ENCODE measurements around the gene UNC5C.

Gene UNC5C

GRCh38 chr4:95248720-95249425 is 299.9 kb downstream of the UNC5C start (continued):
- 0 out of 2 replicates have a peak, but pooled peaks have one; percentile 35 for TF ChIP-seq ZFP69B (tag by site-specific recombination; IDR thresholded peaks at IDR 0.05)
- no peak for TF ChIP-seq ZNF121 (tag by site-specific recombination; IDR thresholded peaks at IDR 0.05)
- no peak for TF ChIP-seq ZNF292 (tag by site-specific recombination; IDR thresholded peaks at IDR 0.05; ENCODE audit: borderline replicate concordance, low read depth)
- peak; percentile 48; the same call in 1 of the 2 replicates for TF ChIP-seq ZNF184 (tag by site-specific recombination; IDR thresholded peaks at IDR 0.05)
- peak; percentile 68 for TF ChIP-seq ZBTB21 (tag by site-specific recombination; IDR thresholded peaks at IDR 0.05)
- TF ChIP-seq ZNF624 (tag by site-specific recombination; IDR thresholded peaks at IDR 0.05), result no peak
- TF ChIP-seq ZNF791 (tag by site-specific recombination; IDR thresholded peaks at IDR 0.05), result no peak
- peak; percentile 32; the same call in 1 of the 2 replicates for TF ChIP-seq SP7 (tag by site-specific recombination; IDR thresholded peaks at IDR 0.05)
- peak; percentile 81 for TF ChIP-seq ZNF211 (tag by site-specific recombination; IDR thresholded peaks at IDR 0.05; ENCODE audit: low read depth)
- peak; percentile 46; the same call in 1 of the 2 replicates for TF ChIP-seq ZNF518A (tag by site-specific recombination; conservative IDR thresholded peaks at IDR 0.05; ENCODE audit: low read depth)
- TF ChIP-seq ZNF530 (tag by site-specific recombination; IDR thresholded peaks at IDR 0.05; ENCODE audit: low read depth), result no peak
- 0 out of 2 replicates have a peak, but pooled peaks have one; percentile 15 for TF ChIP-seq PATZ1 (tag by site-specific recombination; IDR thresholded peaks at IDR 0.05)
- no peak for TF ChIP-seq ZNF514 (tag by site-specific recombination; IDR thresholded peaks at IDR 0.05)
- TF ChIP-seq ZNF629 (tag by site-specific recombination; IDR thresholded peaks at IDR 0.05), result 0 out of 2 replicates have a peak, but pooled peaks have one; percentile 25
- TF ChIP-seq ZNF561 (tag by site-specific recombination; IDR thresholded peaks at IDR 0.05; ENCODE audit: borderline replicate concordance), result no peak

DNA sequence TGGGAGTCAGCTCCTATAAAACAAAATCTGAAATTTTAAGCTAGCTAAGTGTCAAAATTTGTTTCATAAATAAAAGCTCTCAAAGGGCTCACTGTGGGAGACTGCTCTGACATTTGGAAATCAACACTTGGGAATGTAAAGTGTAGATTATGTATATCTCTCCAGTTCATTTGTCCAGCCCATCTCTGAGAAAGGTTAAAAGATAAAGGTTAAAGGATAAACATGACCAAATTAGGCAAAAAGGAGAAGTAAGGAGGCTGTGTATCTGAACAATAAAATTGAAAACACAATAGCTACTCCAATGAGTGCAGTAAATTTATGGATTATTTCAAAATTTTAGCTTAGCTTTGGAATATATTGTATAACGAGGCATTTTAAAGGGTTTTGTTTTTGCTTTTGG is 304.9 kb downstream of the UNC5C start:
- Histone ChIP-seq H3K9me3 (ENCODE audit: control insufficient read depth, insufficient read depth, low read depth, low read length) (no peaks in the 10 kb centered on the region), H3K36me3 (ENCODE audit: control insufficient read depth in 2 of 2, insufficient read depth in 1 of 2, low read length in 2 of 2) (no peaks in the 10 kb centered on the region), H3K27ac (ENCODE audit: extremely low read depth, low read depth, low read length) (no peak overlapping the region), H3K4me3 (ENCODE audit: low read depth, low read length) (no peak overlapping the region), H3K4me1 (ENCODE audit: control insufficient read depth, insufficient read depth, low read length) (no peaks in the 10 kb centered on the region)
- ChIA-PET POLR2A (no interaction called here), CTCF (no interaction called here)
- TF ChIP-seq HIC1 (tag by site-specific recombination; IDR thresholded peaks at IDR 0.05), result no peak
- TF ChIP-seq ZNF785 (tag by site-specific recombination; IDR thresholded peaks at IDR 0.05), result no peak
- no peak for TF ChIP-seq ZNF423 (tag by site-specific recombination; IDR thresholded peaks at IDR 0.05)
- no peak for TF ChIP-seq ZSCAN30 (tag by site-specific recombination; IDR thresholded peaks at IDR 0.05)

Measured in HEK293 (cell line).